Neural progenitor cell (in vitro differentiated cells): Measurements from ENCODE around the gene RASAL3. TPM values are rescaled to one million over a fixed set of nuclear protein-coding genes. Genes with fewer than 3 reads are reported as not detected.

Experiments used
- DNase-seq: peaks from one replicate; pipeline ENCODE4 v3.0.0-alpha.2; 2016; ENCODE audit warnings: low spot score
- H2AFZ ChIP-seq: fragments of 200-600 bp; sonication (generic); replicated peaks from 2 replicates; pipeline ENCODE4 v1.6.1; 2016; ENCODE audit warnings: antibody characterized with exemption
- H3F3A ChIP-seq: fragments of 200-600 bp; sonication (generic); 2 replicates; pipeline ENCODE4 v1.6.1; 2016; ENCODE audit warnings: antibody characterized with exemption, low read depth
- H3K27ac ChIP-seq: fragments of 200-600 bp; sonication (generic); 2 replicates; pipeline ENCODE4 v1.5.1; 2016; ENCODE audit warnings: mild to moderate bottlenecking
- H3K27me3 ChIP-seq: fragments of 200-600 bp; sonication (generic); 2 replicates; pipeline ENCODE4 v1.6.1; 2016; ENCODE audit warnings: mild to moderate bottlenecking, moderate library complexity
- H3K36me3 ChIP-seq: fragments of 200-600 bp; sonication (generic); 2 replicates; pipeline ENCODE4 v1.5.1; 2016
- H3K4me1 ChIP-seq: fragments of 200-600 bp; sonication (generic); 2 replicates; pipeline ENCODE4 v1.6.1; 2016; ENCODE audit warnings: mixed run types
- H3K4me2 ChIP-seq: fragments of 200-600 bp; sonication (generic); 2 replicates; pipeline ENCODE4 v1.6.1; 2016
- H3K4me3 ChIP-seq: fragments of 200-600 bp; sonication (generic); 2 replicates; pipeline ENCODE4 v1.5.1; 2016
- H3K79me2 ChIP-seq: fragments of 200-600 bp; sonication (generic); 2 replicates; pipeline ENCODE4 v1.6.1; 2016; ENCODE audit warnings: low read depth
- H3K9ac ChIP-seq: fragments of 200-600 bp; sonication (generic); 2 replicates; pipeline ENCODE4 v1.6.1; 2016
- H3K9me3 ChIP-seq: fragments of 200-600 bp; sonication (generic); 2 replicates; pipeline ENCODE4 v1.5.1; 2016; ENCODE audit warnings: low read depth
- H4K20me1 ChIP-seq: fragments of 200-600 bp; sonication (generic); 2 replicates; pipeline ENCODE4 v1.6.1; 2016; ENCODE audit warnings: low read depth
- H3K27ac Mint-ChIP-seq: 3 replicates; pipeline ENCODE4 v1.8.0; 2021; ENCODE audit warnings: mixed read lengths
- H3K27me3 Mint-ChIP-seq: 2 replicates; pipeline ENCODE4 v1.8.0; 2022; ENCODE audit warnings: low read depth, mild to moderate bottlenecking, inconsistent platforms, moderate library complexity, mixed read lengths; ENCODE audit not compliant: insufficient read depth
- H3K36me3 Mint-ChIP-seq: 3 replicates; pipeline ENCODE4 v1.8.0; 2021; ENCODE audit warnings: mixed read lengths
- H3K4me1 Mint-ChIP-seq: 3 replicates; pipeline ENCODE4 v1.8.0; 2021; ENCODE audit warnings: mixed read lengths
- H3K4me3 Mint-ChIP-seq: 3 replicates; pipeline ENCODE4 v1.8.0; 2021; ENCODE audit warnings: mild to moderate bottlenecking, moderate library complexity, mixed read lengths
- H3K9me3 Mint-ChIP-seq: 3 replicates; pipeline ENCODE4 v1.8.0; 2020; ENCODE audit warnings: mixed read lengths
- CTCF ChIP-seq: fragments of 200-600 bp; sonication (generic); IDR thresholded peaks from 2 replicates; pipeline ENCODE4 v1.5.1; 2017; ENCODE audit warnings: antibody characterized with exemption, mild to moderate bottlenecking
- EZH2 ChIP-seq: fragments of 200-600 bp; sonication (generic); IDR thresholded peaks from 2 replicates; pipeline ENCODE4 v1.6.1; 2017; ENCODE audit warnings: antibody characterized with exemption, mild to moderate bottlenecking, moderate library complexity
- EZH2phosphoT487 ChIP-seq: fragments of 200-600 bp; sonication (generic); IDR thresholded peaks from 2 replicates; pipeline ENCODE4 v1.6.1; 2017; ENCODE audit warnings: antibody characterized with exemption
- total RNA-seq: library from RNA; depleted of rRNA; stranded (reverse); fragments of >200 nt; gene quantifications from 2 replicates; pipeline ENCODE4 v1.2.3, GENCODE V29; 2015; ENCODE audit warnings: low replicate concordance

Gene RASAL3
- total RNA-seq, 1 donor from 2014 or later, result not detected

- H3K4me2 ChIP-seq, result peak within 1 kb of the TSS; percentile 98
- H3K4me1 Mint-ChIP-seq, result peaks cover 23% of the 10 kb centered on the region
- peak within 1 kb of the TSS; percentile 100 for H3K4me3 Mint-ChIP-seq
- peaks cover 29% of the 10 kb centered on the region for H3K36me3 Mint-ChIP-seq
- DNase-seq, result peak; percentile 99
- no peak within 1 kb of the TSS for H3K27ac ChIP-seq
- peak within 1 kb of the TSS; percentile 99 for H3K27ac Mint-ChIP-seq
- H3F3A ChIP-seq, result peaks cover 16% of the 10 kb centered on the region
- peaks cover 7% of the 10 kb centered on the region for H3K9me3 Mint-ChIP-seq
- peak within 1 kb of the TSS; percentile 94 for H3K4me3 ChIP-seq
- H3K27me3 Mint-ChIP-seq, result peaks cover 7% of the 10 kb centered on the region
- H3K79me2 ChIP-seq, result peaks cover 50% of the 10 kb centered on the region
- H3K36me3 ChIP-seq, result peaks cover 5% of the 10 kb centered on the region
- no peak within 1 kb of the TSS for H2AFZ ChIP-seq
- H3K9ac ChIP-seq, result peak within 1 kb of the TSS; percentile 94
- peaks cover 10% of the 10 kb centered on the region for H3K4me1 ChIP-seq
- no peaks in the 10 kb centered on the region for H3K9me3 ChIP-seq
- H4K20me1 ChIP-seq, result peaks cover 41% of the 10 kb centered on the region
- TF ChIP-seq EZH2phosphoT487 (no peak), EZH2 (no peak), CTCF (peak; percentile 76)
- H3K27me3 ChIP-seq, result no peaks in the 10 kb centered on the region
Measured at GRCh38 chr19:15418579-15419412, 45.5 kb downstream of the RASAL3 start, which contains the start of gene AKAP8L. AKAP8L (minus strand) TSS chr19:15418988; CDS start chr19:15418923, 65 bp downstream.

GRCh38 chr19:15418231-15418578 lies 46.1 kb downstream of the RASAL3 start:
- peaks cover 16% of the 10 kb centered on the region for H3K4me1 ChIP-seq
- no peak overlapping the region for H3K27ac ChIP-seq
- DNase-seq, result peak; percentile 39
- peaks cover 47% of the 10 kb centered on the region for H4K20me1 ChIP-seq
- H3K4me3 ChIP-seq, result peak overlapping the region; percentile 94
- H3K4me2 ChIP-seq, result peak overlapping the region; percentile 98
- H3F3A ChIP-seq, result peaks cover 16% of the 10 kb centered on the region
- Mint-ChIP-seq H3K4me1 (peaks cover 25% of the 10 kb centered on the region), H3K27me3 (peaks cover 7% of the 10 kb centered on the region), H3K9me3 (peaks cover 3% of the 10 kb centered on the region), H3K4me3 (peak overlapping the region; percentile 100), H3K36me3 (peaks cover 26% of the 10 kb centered on the region), H3K27ac (peak overlapping the region; percentile 51)
- no peaks in the 10 kb centered on the region for H3K9me3 ChIP-seq
- H3K79me2 ChIP-seq, result peaks cover 56% of the 10 kb centered on the region
- H2AFZ ChIP-seq, result no peak overlapping the region
- no peaks in the 10 kb centered on the region for H3K36me3 ChIP-seq
- TF ChIP-seq CTCF, result no peak
- TF ChIP-seq EZH2phosphoT487, result no peak
- no peak for TF ChIP-seq EZH2
- H3K9ac ChIP-seq, result peak overlapping the region; percentile 94
- no peaks in the 10 kb centered on the region for H3K27me3 ChIP-seq

GRCh38 chr19:15417699-15418098 lies 46.6 kb downstream of the RASAL3 start:
- peaks cover 7% of the 10 kb centered on the region for H3K27me3 Mint-ChIP-seq
- TF ChIP-seq EZH2phosphoT487 (no peak), CTCF (no peak), EZH2 (no peak)
- peaks cover 3% of the 10 kb centered on the region for H3K9me3 Mint-ChIP-seq
- Histone ChIP-seq H3K4me2 (peak overlapping the region; percentile 98), H3K4me3 (peak overlapping the region; percentile 94), H3K9me3 (no peaks in the 10 kb centered on the region), H4K20me1 (peaks cover 52% of the 10 kb centered on the region), H3K27ac (no peak overlapping the region), H3F3A (peaks cover 16% of the 10 kb centered on the region), H3K9ac (peak overlapping the region; percentile 94), H3K36me3 (no peaks in the 10 kb centered on the region), H2AFZ (no peak overlapping the region), H3K79me2 (peaks cover 61% of the 10 kb centered on the region), H3K27me3 (no peaks in the 10 kb centered on the region), H3K4me1 (peaks cover 21% of the 10 kb centered on the region)
- peaks cover 24% of the 10 kb centered on the region for H3K36me3 Mint-ChIP-seq
- no peak for DNase-seq
- H3K27ac Mint-ChIP-seq, result peak overlapping the region; percentile 51
- peak overlapping the region; percentile 100 for H3K4me3 Mint-ChIP-seq
- peaks cover 30% of the 10 kb centered on the region for H3K4me1 Mint-ChIP-seq
